ENCODE measurements around the gene PTGS1. TPM values are rescaled to one million over a fixed set of nuclear protein-coding genes. Genes with fewer than 3 reads are reported as not detected.
A peak's percentile ranks its signal among the peaks of the same experiment; 100 is the strongest.

The PTGS1 gene
- total and polyA plus RNA-seq, 7 donors: 0.56 to 5.6 (median 1.5) TPM

- intact Hi-C loops (cut with DNase I): no loop called here
- TF ChIP-seq, protein P1, sequence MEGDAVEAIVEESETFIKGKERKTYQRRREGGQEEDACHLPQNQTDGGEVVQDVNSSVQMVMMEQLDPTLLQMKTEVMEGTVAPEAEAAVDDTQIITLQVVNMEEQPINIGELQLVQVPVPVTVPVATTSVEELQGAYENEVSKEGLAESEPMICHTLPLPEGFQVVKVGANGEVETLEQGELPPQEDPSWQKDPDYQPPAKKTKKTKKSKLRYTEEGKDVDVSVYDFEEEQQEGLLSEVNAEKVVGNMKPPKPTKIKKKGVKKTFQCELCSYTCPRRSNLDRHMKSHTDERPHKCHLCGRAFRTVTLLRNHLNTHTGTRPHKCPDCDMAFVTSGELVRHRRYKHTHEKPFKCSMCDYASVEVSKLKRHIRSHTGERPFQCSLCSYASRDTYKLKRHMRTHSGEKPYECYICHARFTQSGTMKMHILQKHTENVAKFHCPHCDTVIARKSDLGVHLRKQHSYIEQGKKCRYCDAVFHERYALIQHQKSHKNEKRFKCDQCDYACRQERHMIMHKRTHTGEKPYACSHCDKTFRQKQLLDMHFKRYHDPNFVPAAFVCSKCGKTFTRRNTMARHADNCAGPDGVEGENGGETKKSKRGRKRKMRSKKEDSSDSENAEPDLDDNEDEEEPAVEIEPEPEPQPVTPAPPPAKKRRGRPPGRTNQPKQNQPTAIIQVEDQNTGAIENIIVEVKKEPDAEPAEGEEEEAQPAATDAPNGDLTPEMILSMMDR (IDR thresholded peaks at IDR 0.05): no peak
- ATAC-seq (peak; percentile 59 to 78 (median 68)), DNase-seq (peak; percentile 69 to 81)
- Histone ChIP-seq H3K27me3 (ENCODE audit: insufficient read depth in 3 of 3, low read length in 2 of 3) (no peaks in the 10 kb centered on the region), H3K36me3 (ENCODE audit: insufficient read depth in 1 of 2, low read depth in 1 of 2) (no peaks in the 10 kb centered on the region), H3K27ac (peak overlapping the region; percentile 50), H3K4me3 (no peak overlapping the region), H3K9me3 (no peaks in the 10 kb centered on the region), H3K4me1 (no peaks in the 10 kb centered on the region)
- 27 to 38% (median 30%) methylated on average over 9 of the region's 9 CpGs for WGBS, 3 donors
These were observed 23.7 kb downstream of the PTGS1 start for GRCh38 chr9:122394265-122395125.

DNA sequence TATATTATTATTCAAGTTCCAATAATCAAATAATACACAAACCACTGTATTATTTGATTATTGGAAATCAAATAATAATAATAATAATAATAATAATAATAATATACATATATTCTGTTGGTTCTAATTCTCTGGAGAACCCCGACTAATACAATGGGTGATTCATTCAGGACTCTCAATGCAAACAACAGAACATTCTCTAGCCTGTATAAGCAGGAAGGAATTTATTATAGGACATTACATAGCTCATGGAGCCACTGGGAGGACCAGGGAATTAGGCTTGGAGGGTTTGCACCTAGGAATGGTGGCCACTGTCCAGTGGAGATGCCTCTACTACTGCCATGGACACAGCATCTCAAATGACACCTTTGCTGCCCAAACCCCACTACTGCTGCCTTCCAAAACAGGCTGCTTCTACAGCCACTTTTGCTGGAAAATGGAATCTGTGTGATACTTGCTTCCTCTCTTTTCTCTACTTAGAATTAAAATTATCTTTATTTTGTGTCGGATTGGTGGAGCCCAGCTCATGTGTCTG, 25.9 kb downstream of the PTGS1 start:
- H3K4me1 ChIP-seq: no peaks in the 10 kb centered on the region
- no peak for ATAC-seq
- no peaks in the 10 kb centered on the region for H3K36me3 ChIP-seq (ENCODE audit: insufficient read depth in 1 of 2, low read depth in 1 of 2)
- TF ChIP-seq, protein P1 (IDR thresholded peaks at IDR 0.05): no peak
- DNase-seq: no peak
- no peak overlapping the region for H3K27ac ChIP-seq
- no peaks in the 10 kb centered on the region for H3K27me3 ChIP-seq (ENCODE audit: insufficient read depth in 3 of 3, low read length in 2 of 3)
- no peak overlapping the region for H3K4me3 ChIP-seq
- H3K9me3 ChIP-seq: no peaks in the 10 kb centered on the region
- intact Hi-C loops (cut with DNase I): no loop called here
- WGBS, 3 donors: 87 to 96% (median 93%) methylated on average over 2 of the region's 2 CpGs

- TF ChIP-seq, protein P1 (IDR thresholded peaks at IDR 0.05): no peak
- Histone ChIP-seq H3K4me3 (no peak overlapping the region), H3K36me3 (ENCODE audit: insufficient read depth in 1 of 2, low read depth in 1 of 2) (no peaks in the 10 kb centered on the region), H3K4me1 (no peaks in the 10 kb centered on the region), H3K27me3 (ENCODE audit: insufficient read depth in 3 of 3, low read length in 2 of 3) (no peaks in the 10 kb centered on the region), H3K27ac (no peak overlapping the region), H3K9me3 (no peaks in the 10 kb centered on the region)
- 94 to 100% (median 96%) methylated on average over 2 of the region's 2 CpGs for WGBS, 3 donors
- no peak for DNase-seq
- intact Hi-C loops (cut with DNase I): no loop called here
- ATAC-seq: no peak
These were observed 26.9 kb downstream of the PTGS1 start for GRCh38 chr9:122397749-122398148.

- intact Hi-C loops (cut with DNase I): no loop called here
These were observed 27.6 kb downstream of the PTGS1 start for GRCh38 chr9:122398371-122398924.

More at GRCh38 chr9:122398371-122398924, 27.6 kb downstream of the PTGS1 start:
- no peak overlapping the region for H3K27ac ChIP-seq
- no peak overlapping the region for H3K4me3 ChIP-seq
- ATAC-seq: no peak
- H3K9me3 ChIP-seq: no peaks in the 10 kb centered on the region
- H3K36me3 ChIP-seq (ENCODE audit: insufficient read depth in 1 of 2, low read depth in 1 of 2): no peaks in the 10 kb centered on the region
- TF ChIP-seq, protein P1 (IDR thresholded peaks at IDR 0.05): no peak
- no peaks in the 10 kb centered on the region for H3K4me1 ChIP-seq
- WGBS, 3 donors: 89 to 95% (median 93%) methylated on average over 3 of the region's 3 CpGs
- DNase-seq: no peak
- H3K27me3 ChIP-seq (ENCODE audit: insufficient read depth in 3 of 3, low read length in 2 of 3): no peaks in the 10 kb centered on the region
